Measurements from ENCODE around the gene PDSS2. TPM values are rescaled to one million over a fixed set of nuclear protein-coding genes. Genes with fewer than 3 reads are reported as not detected.

Gene PDSS2
- total RNA-seq, 2 experiments from 2014 or later = 11.4 to 11.7 TPM

DNA sequence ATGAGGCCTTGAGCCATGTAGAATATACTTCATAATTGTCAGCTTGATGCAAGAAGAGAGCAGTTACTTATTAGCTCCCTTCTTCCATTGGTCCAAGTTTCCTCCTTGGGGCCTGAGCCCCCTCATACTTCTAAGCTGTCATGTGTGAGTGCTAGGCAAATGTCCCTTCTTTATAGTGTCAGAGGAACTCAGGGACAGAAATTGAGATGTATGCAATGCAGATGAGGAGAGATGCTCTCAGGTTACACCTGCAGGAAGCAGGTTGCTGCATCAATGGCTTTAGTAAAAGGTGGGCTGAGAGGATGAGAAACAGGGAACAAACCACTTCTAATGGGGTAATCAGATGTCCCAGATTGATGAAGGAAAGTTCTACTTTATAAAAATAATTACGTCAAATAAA lies 6.7 kb upstream of the PDSS2 start:
- intact Hi-C loops (cut with DNase I, micrococcal nuclease) = no loop called here
- Mint-ChIP-seq H3K9me3 (ENCODE audit: low read depth) (no peaks in the 10 kb centered on the region), H3K4me1 (no peaks in the 10 kb centered on the region), H3K27ac (no peak overlapping the region), H3K27me3 (peaks cover 8% of the 10 kb centered on the region), H3K4me3 (no peak overlapping the region), H3K36me3 (ENCODE audit: low read depth) (no peaks in the 10 kb centered on the region)
- ChIA-PET POLR2A (no interaction called here), CTCF (no interaction called here)
- ATAC-seq (no peak), DNase-seq (no peak)

DNA sequence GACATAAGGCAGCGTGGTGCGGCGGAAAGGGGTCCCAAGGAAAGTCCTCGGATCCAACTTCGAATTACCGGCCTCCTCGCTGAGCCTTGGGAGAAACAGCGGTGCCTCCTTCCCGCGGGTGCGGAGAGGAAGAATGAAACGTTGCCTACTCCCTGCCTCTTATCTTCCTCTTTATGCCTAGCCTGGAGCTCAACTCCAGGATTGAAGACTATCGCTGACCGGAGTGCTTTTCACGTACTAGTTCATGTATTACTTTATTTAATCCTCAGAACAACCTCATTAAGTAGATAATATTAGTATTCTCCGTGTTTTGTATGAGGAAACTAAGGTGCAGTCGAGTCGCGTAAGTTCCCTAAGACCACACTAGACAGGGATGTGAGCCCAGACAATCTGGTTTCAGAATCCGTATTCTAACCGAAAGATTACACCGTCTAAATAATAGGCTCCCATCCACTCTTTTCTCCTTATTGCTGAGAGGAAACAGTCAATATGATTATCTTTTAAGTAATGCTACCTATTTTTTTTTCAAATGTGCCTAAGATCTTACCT lies 793 bp upstream of the PDSS2 start:
- no peak for ATAC-seq
- H3K27me3 Mint-ChIP-seq = no peaks in the 10 kb centered on the region
- H3K36me3 Mint-ChIP-seq (ENCODE audit: low read depth) = peaks cover 2% of the 10 kb centered on the region
- peaks cover 17% of the 10 kb centered on the region for H3K4me1 Mint-ChIP-seq
- peak overlapping the region; percentile 93 for H3K27ac Mint-ChIP-seq
- DNase-seq = no peak
- intact Hi-C loops (cut with DNase I, micrococcal nuclease) = no loop called here
- POLR2A ChIA-PET = interaction anchor here (0.6 to 1.6 kb wide), 5 partner anchors 24 to 483 kb away, joined by 4 to 8 read pairs (median 4); no protein-coding TSS in a partner anchor
- CTCF ChIA-PET = interaction anchor here (1.2 to 2.1 kb wide), 4 partner anchors 29 to 142 kb away, joined by 3 to 7 read pairs (median 4); no protein-coding TSS in a partner anchor
- H3K9me3 Mint-ChIP-seq (ENCODE audit: low read depth) = no peaks in the 10 kb centered on the region
- H3K4me3 Mint-ChIP-seq = peak overlapping the region; percentile 82

DNA sequence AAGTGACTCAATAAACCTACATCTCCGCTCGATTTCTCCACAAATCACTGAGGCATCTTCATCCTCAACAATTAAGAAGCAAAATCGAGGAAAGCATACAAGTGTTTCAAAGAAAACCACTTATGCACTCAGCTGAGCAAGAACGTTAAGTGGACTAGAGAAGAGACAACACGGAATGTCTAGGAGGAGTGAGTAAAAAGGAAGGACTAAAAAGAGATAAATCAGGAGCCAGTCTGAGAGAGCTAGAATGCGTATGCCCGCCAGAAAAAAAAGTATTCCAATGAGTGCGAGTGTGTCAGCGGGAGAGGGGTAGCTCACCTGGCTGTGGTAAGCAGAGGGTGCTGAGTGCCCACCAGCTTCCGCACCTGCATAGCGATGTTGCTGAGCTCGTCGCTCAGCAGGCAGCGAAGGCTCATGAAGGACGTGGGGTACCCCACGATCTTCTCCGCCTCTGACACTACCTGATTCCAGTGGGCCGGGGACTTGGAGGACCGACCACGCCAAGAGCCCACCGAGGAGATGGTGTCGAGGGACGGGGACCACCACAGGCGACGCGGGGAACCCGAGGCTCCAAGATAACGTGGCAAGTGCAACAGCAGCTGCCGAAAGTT lies 587 bp downstream of the PDSS2 start:
- intact Hi-C loops (cut with DNase I, micrococcal nuclease) = loop anchor here (1.0 to 10.0 kb wide), 15 partner anchors 31 to 1549 kb away; partner anchors contain the start of genes MTRES1 (in 2 of the 2), ATG5 (in 1 of the 2), OSTM1 (in 1 of the 2) and QRSL1 (in 1 of the 2)
- no peaks in the 10 kb centered on the region for H3K27me3 Mint-ChIP-seq
- POLR2A ChIA-PET = interaction anchor here (0.6 to 1.6 kb wide), 3 partner anchors 25 to 830 kb away, joined by 3 to 4 read pairs (median 4); no protein-coding TSS in a partner anchor

DNA sequence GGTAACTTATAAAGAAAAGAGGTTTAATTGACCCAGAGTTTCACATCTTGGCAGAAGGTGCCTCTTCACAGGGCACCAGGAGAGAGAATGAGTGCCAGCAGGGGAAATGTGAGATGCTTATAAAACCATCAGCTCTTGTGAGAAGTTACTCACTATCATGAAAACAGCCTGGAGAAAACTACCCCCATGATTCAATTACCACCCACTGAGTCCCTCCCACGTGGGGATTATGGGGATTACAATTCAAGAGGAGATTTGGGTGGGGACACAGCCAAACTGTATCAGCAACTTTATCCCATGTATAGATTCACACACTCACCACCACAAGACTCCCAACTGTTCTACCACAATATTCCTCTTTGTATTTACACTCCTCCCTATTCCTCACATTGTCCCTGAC lies 10.6 kb downstream of the PDSS2 start:
- intact Hi-C loops (cut with DNase I, micrococcal nuclease) = no loop called here
- no peak overlapping the region for H3K4me3 Mint-ChIP-seq
- ChIA-PET POLR2A (interaction anchor here (0.6 kb wide), 1 partner anchor 34 kb away, joined by 6 read pairs; no protein-coding TSS in a partner anchor), CTCF (no interaction called here)
- peaks cover 19% of the 10 kb centered on the region for H3K9me3 Mint-ChIP-seq (ENCODE audit: low read depth)
- no peaks in the 10 kb centered on the region for H3K27me3 Mint-ChIP-seq
- H3K27ac Mint-ChIP-seq = no peak overlapping the region
- peaks cover 48% of the 10 kb centered on the region for H3K36me3 Mint-ChIP-seq (ENCODE audit: low read depth)
- peaks cover under 1% of the 10 kb centered on the region for H3K4me1 Mint-ChIP-seq
- DNase-seq (no peak), ATAC-seq (no peak)

More for the DNA sequence above, 587 bp downstream of the PDSS2 start:
- Mint-ChIP-seq H3K27ac (peak overlapping the region; percentile 93), H3K4me1 (peaks cover 19% of the 10 kb centered on the region), H3K36me3 (ENCODE audit: low read depth) (peaks cover 2% of the 10 kb centered on the region), H3K9me3 (ENCODE audit: low read depth) (no peaks in the 10 kb centered on the region), H3K4me3 (peak overlapping the region; percentile 82)
- CTCF ChIA-PET = interaction anchor here (0.6 to 2.1 kb wide), 7 partner anchors 30 to 383 kb away, joined by 3 to 9 read pairs (median 4); no protein-coding TSS in a partner anchor
- peak; percentile 23 for ATAC-seq
- DNase-seq = peak; percentile 52

DNA sequence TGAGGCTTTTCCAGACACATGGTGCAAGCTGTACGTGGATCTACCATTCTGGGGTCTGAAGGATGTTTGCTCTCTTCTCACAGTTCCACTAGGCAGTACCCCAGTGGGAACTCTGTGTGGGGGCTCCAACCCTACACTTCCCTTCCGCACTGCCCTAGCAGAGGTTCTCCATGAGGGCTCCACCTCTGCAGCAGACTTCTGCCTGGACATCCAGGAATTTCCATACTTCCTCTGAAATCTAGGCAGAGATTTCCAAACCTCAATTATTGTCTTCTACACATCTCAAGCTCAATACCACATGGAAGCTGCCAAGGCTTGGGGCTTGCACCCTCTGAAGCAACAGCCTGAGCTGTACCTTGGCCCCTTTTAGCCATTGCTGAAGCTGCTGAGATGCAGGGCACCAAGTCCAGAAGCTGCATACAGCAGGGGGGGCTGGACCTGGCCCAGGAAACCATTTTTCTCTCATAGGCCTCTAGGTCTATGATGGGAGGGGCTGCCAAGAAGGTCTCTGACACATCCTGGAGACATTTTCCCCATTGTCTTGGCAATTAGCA lies 11.6 kb downstream of the PDSS2 start:
- peaks cover 5% of the 10 kb centered on the region for H3K4me1 Mint-ChIP-seq
- H3K9me3 Mint-ChIP-seq (ENCODE audit: low read depth) = peaks cover 19% of the 10 kb centered on the region
- peaks cover 43% of the 10 kb centered on the region for H3K36me3 Mint-ChIP-seq (ENCODE audit: low read depth)
- no peak for ATAC-seq
- ChIA-PET POLR2A (no interaction called here), CTCF (no interaction called here)
- intact Hi-C loops (cut with DNase I, micrococcal nuclease) = no loop called here
- H3K27ac Mint-ChIP-seq = no peak overlapping the region
- no peak overlapping the region for H3K4me3 Mint-ChIP-seq
- DNase-seq = no peak
- no peaks in the 10 kb centered on the region for H3K27me3 Mint-ChIP-seq

DNA sequence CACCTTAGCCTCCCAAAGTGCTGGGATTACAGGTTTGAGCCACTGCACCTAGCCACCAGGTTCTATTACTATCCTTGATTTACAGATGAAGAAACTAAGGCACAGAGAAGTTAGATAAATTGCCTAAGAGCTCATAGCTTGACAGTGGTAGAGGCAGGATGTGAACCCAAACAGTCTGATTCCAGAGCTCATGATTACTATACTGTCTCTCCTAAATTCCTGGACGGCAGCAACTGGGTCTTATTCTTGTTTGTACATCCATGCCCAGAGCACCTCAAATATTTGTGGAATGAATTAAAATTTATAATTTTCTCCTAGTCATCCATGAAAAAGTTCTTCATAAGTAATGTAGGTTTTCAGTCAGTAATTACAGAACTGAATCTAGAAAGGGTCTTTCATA lies 15.1 kb downstream of the PDSS2 start:
- DNase-seq = no peak
- intact Hi-C loops (cut with DNase I, micrococcal nuclease) = no loop called here
- no peak for ATAC-seq
- Mint-ChIP-seq H3K4me1 (peaks cover 17% of the 10 kb centered on the region), H3K27ac (no peak overlapping the region), H3K36me3 (ENCODE audit: low read depth) (peaks cover 31% of the 10 kb centered on the region), H3K4me3 (no peak overlapping the region), H3K27me3 (no peaks in the 10 kb centered on the region), H3K9me3 (ENCODE audit: low read depth) (peaks cover 18% of the 10 kb centered on the region)
- CTCF ChIA-PET = no interaction called here
- POLR2A ChIA-PET = no interaction called here

DNA sequence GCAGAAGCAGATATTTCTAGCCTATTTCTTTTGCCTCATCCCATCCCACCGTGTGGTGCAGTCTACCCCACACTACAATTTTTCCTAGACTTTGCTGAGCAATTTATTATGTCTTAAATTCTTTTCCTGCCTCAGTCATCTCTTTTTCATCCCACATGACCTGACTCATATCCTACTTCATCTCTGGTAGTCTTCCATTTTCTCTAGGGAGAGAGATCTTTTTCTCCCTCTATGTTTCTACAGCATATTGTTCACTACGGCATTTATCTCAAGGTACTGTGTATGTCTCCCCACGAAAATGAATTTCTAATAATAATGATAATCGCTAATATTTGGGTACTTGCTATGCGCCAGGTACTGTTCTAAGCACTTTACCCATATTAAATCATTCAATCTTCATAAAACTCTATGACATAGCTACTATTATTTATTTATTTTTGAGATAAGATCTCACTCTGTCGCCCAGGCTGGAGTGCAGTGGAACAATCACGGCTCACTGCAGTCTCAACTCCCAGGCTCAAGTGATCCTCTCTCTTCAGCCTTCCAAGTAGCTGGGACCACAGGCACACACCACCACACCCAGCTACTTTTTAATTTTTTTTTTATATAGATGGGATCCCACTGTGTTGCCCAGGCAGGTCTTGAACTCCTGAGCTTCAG lies 15.6 kb downstream of the PDSS2 start:
- intact Hi-C loops (cut with DNase I, micrococcal nuclease) = no loop called here
- no peak overlapping the region for H3K27ac Mint-ChIP-seq
- CTCF ChIA-PET = interaction anchor here (1.0 kb wide), 1 partner anchor 10 kb away, joined by 3 read pairs; no protein-coding TSS in a partner anchor
- H3K9me3 Mint-ChIP-seq (ENCODE audit: low read depth) = peaks cover 14% of the 10 kb centered on the region
- peaks cover 17% of the 10 kb centered on the region for H3K4me1 Mint-ChIP-seq
- H3K36me3 Mint-ChIP-seq (ENCODE audit: low read depth) = peaks cover 27% of the 10 kb centered on the region
- no peaks in the 10 kb centered on the region for H3K27me3 Mint-ChIP-seq
- no peak overlapping the region for H3K4me3 Mint-ChIP-seq
- ATAC-seq = no peak
- no peak for DNase-seq
- POLR2A ChIA-PET = no interaction called here

DNA sequence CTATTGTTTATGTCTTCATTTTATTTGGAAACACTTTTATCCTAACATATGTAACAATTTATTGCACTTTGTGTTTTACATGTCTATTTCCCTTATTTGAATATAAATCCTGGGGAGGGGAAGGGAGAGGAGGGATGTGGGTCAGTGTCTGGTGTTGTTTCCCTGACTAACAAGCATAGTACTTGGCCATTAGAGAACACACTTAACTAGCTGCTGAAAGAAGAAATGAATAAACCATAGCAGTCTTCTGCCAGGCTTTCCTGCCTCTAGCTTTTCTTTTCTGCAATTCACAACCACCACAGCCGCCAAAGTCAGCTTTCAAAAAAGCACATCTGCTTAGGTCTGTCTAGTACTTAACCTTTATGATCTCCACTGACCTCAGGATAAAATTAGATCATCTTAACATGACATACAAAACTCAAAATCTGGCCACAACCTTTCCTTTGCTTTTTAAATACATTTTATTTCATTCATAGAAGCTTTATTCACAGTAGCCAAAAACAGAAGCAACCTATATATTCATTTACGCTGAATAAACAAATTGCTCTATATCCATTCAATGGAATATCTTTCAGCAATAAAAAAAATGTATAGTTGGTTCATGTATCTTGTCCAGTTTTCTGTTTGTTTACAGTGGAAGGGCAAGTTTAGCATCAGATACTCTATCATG lies 16.3 kb downstream of the PDSS2 start:
- CTCF ChIA-PET = interaction anchor here (0.8 to 1.0 kb wide), 2 partner anchors 11 to 506 kb away, joined by 3 read pairs; no protein-coding TSS in a partner anchor
- Mint-ChIP-seq H3K27ac (no peak overlapping the region), H3K27me3 (no peaks in the 10 kb centered on the region), H3K9me3 (ENCODE audit: low read depth) (peaks cover 7% of the 10 kb centered on the region), H3K4me3 (no peak overlapping the region), H3K36me3 (ENCODE audit: low read depth) (peaks cover 21% of the 10 kb centered on the region), H3K4me1 (peaks cover 17% of the 10 kb centered on the region)
- DNase-seq (no peak), ATAC-seq (no peak)
- POLR2A ChIA-PET = no interaction called here
- intact Hi-C loops (cut with DNase I, micrococcal nuclease) = no loop called here

DNA sequence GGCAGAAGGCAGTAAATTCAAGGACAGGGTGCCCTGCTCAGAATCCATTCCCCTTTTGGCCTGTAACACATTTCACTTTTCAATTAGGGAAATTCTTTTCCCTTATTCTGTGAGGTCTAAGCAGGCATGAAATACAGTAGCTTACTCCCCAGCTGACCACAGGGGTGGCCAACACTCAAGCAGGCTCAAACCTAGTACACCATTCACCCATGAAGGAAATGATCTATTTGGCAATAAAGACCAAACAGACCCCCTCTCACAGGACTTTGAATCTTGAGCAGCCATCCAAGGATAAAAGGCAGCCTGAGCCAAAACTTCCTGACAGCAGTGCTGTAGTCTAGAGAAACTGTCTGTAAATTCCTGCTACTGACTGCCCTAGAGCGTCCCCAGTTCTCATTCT lies 17.7 kb downstream of the PDSS2 start:
- DNase-seq = no peak
- ChIA-PET POLR2A (no interaction called here), CTCF (no interaction called here)
- Mint-ChIP-seq H3K36me3 (ENCODE audit: low read depth) (peaks cover 11% of the 10 kb centered on the region), H3K9me3 (ENCODE audit: low read depth) (peaks cover 3% of the 10 kb centered on the region), H3K27me3 (no peaks in the 10 kb centered on the region), H3K27ac (no peak overlapping the region), H3K4me1 (peaks cover 21% of the 10 kb centered on the region), H3K4me3 (no peak overlapping the region)
- ATAC-seq = no peak
- intact Hi-C loops (cut with DNase I, micrococcal nuclease) = no loop called here

DNA sequence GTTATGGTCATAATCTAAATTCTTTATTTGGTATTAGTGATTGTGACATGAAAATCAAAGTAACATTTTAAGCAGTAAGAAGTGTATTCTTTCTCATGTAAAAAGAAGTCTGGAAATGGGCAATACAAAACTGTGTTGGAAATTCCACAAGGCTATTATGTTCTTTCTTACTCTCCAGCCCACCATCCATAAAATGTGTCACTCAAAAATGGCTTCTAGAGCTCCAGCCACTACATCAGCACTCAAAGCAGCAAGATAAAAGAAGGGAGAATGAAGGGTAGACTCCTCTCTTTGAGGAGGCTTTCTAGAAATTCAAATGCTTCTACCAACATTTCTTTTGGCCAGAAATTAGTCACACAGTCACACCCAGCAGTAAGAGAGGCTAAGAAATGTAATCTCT lies 18.4 kb downstream of the PDSS2 start:
- POLR2A ChIA-PET = no interaction called here
- no peaks in the 10 kb centered on the region for H3K27me3 Mint-ChIP-seq
- H3K27ac Mint-ChIP-seq = no peak overlapping the region
- intact Hi-C loops (cut with DNase I, micrococcal nuclease) = no loop called here
- DNase-seq = no peak
- H3K4me3 Mint-ChIP-seq = no peak overlapping the region
- H3K36me3 Mint-ChIP-seq (ENCODE audit: low read depth) = peaks cover 6% of the 10 kb centered on the region
- H3K4me1 Mint-ChIP-seq = peaks cover 23% of the 10 kb centered on the region
- ATAC-seq = no peak
- CTCF ChIA-PET = no interaction called here
- no peaks in the 10 kb centered on the region for H3K9me3 Mint-ChIP-seq (ENCODE audit: low read depth)

DNA sequence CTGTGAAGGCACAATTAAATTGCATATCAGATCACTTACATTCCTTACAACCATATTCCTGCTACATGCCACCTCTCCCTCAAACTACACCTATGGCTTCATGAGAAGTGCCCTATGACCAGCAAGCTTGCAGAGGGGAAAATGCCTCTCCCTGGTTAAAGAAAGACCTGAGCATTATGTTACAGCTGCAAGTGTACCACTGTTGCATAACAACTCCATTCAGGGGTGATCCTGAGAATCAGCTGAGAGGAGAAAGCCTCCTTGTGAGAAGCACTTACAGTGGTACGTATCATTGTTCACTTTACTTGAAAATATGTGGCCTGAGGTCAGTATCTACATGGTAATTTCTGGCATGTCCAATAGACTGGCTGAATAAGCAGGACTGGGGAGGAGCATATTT lies 20.0 kb downstream of the PDSS2 start:
- no peak overlapping the region for H3K4me3 Mint-ChIP-seq
- no peak for DNase-seq
- peaks cover 26% of the 10 kb centered on the region for H3K4me1 Mint-ChIP-seq
- no peaks in the 10 kb centered on the region for H3K9me3 Mint-ChIP-seq (ENCODE audit: low read depth)
- ChIA-PET POLR2A (interaction anchor here (0.6 kb wide), 1 partner anchor 44 kb away, joined by 5 read pairs; no protein-coding TSS in a partner anchor), CTCF (interaction anchor here (0.6 kb wide), 2 partner anchors 68 to 341 kb away, joined by 3 read pairs; no protein-coding TSS in a partner anchor)
- H3K27me3 Mint-ChIP-seq = no peaks in the 10 kb centered on the region
- no peak for ATAC-seq
- intact Hi-C loops (cut with DNase I, micrococcal nuclease) = no loop called here
- H3K27ac Mint-ChIP-seq = no peak overlapping the region
- peaks cover 1% of the 10 kb centered on the region for H3K36me3 Mint-ChIP-seq (ENCODE audit: low read depth)

Data from activated CD4-positive, alpha-beta T cell treated with anti-CD3 and anti-CD28 coated beads for 36 hours (primary cell).